LHCN-M2 (cell line): Measurements from ENCODE around the gene GPR153. TPM values are rescaled to one million over a fixed set of nuclear protein-coding genes. Genes with fewer than 3 reads are reported as not detected.

Experiments
- DNase-seq: peaks from one replicate; pipeline ENCODE4 v3.0.0-alpha.2; 2012; ENCODE audit warnings: low read depth
- total RNA-seq: library from RNA; depleted of rRNA; stranded (reverse); fragments of >200 nt; gene quantifications from 2 replicates; pipeline ENCODE4 v1.2.3, GENCODE V29; 2014

Gene GPR153
- total RNA-seq, 1 experiment from 2014 or later = 43.0 TPM

DNA sequence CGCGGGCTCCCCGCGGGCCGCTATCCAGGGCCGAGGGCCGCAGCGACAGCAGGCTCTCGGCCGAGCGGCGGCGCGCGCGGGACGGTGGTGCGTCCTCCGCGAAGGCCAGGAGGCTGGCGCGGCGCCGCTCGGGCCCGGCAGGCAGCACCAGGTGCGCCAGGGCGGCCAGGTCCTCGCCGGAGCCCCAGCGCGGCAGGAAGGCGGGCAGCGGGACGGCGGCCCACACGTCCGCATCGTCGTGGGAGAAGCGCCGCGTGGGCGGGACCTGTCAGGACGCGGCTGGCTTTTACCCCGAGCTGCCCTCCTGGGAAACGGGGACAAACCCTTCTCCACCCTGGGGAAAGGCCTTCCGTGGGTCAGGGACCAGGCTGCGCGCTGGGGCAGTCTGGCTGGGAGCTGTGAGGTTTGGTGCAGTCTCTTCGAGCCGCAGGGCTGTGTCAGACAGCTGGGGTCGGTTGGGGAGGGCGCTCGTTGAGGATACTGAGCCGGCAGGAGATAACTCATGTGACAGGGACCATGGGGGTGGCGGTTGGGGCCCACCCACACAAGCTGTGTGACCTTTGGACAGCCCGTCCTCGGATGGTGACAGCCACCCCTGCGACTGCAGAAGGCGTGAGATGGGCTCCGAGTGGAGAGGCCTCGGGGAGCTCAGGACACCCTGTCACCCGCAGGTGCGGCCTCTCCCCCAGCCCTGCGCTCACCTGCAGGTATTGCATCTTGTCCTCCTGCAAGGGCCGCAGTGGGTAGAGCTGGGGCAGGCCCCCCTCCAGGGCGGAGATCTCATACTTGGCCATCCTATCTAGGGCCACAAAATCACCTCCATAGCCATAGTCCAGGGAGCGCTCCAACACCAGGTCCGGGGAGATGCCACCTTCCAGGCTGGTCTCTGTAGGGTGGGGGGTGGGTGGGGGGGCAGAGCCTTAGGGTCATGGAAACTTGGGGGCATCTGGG, 10.9 kb downstream of the GPR153 start:
- no peak for DNase-seq

DNA sequence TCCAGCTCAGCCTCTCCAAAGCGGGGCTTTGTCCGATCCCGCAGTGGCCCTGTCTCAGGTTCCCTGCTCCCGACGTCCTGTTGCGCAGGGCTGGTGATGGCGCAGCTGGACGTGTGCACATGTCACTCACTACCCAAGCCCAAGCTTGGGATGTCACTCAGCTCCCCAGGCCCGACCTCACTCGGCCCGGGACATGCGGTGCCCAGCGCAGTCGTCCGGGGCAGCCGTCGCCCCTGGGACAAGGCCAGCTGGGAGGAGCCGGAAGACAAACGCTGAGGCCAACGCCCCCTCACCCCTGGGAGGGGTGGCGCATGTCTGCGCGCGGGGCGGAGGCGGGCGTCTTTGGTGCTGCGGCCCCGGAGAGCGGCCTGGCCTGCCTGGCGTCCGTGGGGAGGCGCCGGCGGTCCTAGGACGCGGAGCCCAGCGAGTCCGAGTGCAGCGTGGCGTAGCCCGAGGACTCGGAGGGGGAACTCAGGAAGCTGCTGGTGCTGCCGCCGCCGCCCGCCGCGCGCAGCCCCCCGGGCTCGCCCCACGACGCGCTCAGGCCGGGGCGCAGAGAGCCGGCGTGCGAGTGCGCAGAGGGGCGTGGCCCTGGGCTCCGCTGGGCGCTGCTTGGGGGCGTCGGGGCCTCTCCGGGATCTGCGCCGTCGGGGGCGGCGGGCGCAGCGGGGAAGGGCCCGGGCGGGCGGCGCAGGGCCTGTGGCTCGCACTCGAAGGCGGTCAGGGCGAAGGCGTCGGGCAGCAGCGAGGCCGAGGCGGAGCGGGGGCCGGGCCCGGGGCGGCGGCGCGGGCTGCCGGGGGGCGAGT, 11.8 kb downstream of the GPR153 start:
- no peak for DNase-seq

DNA sequence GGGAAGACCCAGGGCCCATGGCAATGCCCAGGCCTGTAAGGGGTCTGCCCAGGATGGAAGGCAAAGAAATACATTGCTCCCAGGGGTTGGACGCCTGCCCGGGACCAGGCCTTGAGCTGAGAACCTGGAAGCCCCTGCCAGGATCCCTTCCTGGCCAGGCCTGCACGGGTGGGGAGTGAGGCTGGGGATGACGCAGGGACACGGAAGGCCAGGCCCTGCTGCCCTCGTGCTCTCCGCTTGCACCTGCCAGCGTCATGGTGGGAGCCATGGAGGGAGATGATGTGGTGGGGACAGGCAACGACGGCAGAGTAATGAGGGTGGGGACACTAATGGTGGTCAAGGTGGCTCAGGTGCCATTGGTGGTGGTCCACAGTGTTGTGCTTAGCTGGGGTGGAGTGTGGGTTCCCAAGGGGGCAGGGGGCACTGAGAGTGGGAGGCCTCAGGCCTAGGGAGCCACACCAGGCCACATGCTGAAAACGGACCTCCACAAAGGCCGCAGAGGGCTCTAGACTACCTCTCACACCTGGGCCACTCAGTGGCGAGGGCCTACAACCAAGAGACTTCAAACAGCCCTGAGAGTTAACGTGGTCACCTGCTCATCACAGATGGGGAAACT, 12.6 kb downstream of the GPR153 start:
- no peak for DNase-seq

DNA sequence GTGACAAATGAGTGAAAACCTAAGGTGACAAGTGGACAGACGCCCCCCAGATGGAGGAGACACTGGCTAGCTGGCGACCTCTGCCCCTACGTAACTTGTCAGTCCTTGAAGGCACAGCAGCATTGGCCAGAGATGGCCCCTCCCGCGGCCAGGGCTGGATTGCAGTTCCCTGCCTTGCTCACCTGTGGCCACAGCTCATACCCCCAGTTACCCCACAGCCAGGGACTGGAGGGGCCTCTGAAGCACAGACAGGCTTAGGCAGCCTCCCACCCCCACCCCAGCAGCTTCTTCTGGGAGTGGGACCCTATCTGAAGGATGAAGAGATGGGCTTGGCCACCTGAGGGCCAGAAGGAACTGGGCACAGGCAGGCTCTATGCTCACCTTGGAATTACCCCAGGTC, 13.2 kb downstream of the GPR153 start:
- DNase-seq = no peak

DNA sequence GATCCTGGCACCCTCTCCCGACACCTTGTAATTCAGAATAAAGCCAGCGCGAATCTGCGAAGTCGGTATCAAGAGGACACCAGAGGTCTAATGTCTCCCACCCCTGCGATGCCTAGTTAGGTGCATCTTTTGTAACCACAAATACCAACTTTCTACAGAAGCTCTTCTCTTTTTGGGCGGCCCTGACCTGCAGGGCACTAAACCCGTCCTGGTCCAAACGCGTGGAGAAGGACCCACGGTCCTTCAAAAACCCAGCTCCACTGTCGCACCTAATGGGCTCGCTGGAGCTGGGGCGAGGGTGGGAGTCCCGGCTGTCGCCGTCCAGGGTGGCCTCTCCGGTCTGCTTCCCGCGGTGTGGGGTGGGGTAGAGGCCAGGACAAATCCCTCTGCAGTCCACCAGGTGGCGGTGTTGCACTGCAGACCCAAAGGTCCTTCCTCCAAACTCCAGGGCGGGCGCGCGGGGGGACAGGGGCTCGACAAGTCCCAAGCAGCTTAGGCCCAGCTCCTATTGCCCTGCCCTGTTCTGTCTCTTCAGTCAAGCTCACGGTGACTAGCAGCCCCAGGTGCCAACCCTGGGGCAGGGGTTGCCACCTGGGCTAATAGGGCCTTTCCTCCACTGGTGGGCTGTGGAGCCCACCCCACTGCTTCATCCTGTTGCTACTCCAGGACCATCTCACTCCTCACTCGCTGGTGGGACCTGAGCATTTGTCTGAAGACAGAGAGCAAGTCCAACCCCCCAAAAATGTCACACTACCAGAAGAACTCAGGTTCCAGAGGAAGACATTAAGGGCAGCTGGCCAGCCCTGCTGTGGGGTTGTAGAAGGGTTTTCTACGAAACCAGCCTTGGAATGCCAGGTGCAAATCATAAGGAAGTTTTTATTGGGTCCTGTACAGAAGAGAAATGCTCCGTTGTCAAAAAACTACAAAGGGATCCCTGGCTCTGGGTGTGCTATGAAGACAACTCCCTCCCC, 14.1 kb downstream of the GPR153 start:
- DNase-seq = peak; percentile 59

DNA sequence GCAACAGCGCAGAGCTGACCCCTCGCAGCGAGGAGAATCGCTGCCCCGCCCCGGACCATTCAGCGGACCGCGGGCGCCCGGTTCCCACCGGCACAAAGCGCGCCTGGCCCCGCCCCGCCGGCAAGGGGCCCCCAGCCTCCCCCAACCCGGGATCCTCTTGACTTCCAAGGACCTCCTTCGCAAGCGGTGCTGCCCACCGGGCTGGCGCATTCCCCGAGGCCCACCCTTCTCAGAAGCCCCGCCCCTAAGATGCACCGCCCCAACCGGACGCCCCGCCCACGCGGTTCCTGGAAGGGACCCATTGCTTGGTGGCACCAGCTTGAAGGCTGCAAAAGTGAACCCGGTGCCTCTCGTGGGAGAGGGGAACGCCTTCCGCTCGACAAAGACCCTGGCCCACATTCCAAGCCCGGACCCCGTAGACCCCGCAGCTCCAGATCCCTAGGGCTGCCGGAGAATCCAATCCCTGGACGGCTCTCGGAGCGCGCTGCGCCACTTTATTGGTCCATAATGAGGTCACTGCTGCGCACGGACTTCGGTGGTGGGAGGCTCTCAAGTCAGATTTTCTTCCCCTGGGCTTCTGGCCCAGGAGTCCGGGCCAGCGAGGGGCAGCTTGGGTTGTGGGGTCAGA, 14.9 kb downstream of the GPR153 start:
- DNase-seq = peak; percentile 24

DNA sequence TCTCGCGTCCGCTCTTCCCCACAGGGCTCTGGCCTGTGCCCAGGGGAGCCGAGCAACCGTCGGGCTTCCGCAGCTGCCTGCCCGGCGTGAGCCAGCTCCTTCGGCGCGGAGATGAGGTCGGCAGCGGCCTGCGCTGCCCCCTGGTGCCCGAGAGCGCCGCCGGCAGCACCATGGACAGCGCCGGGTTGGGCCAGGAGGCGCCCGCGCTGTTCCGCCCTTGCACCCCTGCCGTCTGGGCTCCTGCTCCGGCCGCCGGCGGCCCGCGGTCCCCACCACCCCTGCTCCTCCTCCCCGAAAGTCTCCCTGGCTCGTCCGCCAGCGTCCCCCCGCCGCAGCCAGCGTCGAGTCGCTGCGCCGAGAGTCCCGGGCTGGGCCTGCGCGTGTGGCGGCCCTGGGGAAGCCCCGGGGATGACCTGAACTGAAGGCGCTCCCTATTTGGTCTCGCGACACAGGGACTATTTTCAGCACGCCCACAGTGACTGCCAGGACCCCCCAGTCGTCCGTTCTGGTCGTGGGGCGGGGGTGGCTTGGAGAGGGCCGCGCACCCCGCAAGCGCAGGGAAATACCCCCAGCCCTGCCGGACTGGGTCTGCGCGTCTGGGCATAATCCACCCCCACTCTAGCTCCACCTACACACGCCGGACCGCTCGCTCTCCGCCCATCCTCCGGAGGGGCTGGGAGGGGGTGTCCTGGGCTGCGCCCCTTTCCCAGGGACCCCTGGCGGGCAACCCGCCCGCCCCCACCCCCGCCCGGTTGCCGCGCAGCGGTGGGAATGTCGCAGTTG, 15.6 kb downstream of the GPR153 start:
- peak; percentile 77 for DNase-seq

DNA sequence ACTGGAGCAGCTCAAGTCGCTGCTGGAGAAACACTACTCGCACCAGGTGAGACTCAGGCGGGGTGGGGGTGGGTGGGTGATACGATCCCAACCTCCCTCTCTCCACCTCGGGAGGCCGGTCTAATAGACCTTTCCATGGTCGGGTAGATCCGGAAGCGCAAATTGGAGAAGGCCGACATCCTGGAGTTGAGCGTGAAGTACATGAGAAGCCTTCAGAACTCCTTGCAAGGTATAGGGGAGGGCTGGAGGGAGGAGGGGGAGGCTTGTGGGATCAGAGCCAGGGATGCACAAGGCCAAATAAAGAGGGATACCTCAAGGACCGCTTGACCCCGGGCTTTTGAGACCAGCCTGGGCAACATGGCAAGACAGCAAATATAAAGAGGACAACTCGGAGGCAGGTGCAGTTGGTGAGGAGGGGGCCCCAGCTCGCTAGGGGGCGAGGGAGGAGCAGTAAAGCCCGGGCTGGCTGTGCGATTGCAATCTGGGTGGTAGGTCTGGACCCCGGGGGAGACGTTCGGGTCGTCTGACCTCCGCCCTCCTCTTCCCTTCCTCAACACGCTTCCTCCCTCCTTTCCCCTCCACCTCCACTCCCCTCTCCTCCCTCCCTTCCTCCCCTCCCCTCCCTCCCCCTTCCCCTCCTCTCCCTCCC, 16.4 kb downstream of the GPR153 start:
- DNase-seq = no peak

DNA sequence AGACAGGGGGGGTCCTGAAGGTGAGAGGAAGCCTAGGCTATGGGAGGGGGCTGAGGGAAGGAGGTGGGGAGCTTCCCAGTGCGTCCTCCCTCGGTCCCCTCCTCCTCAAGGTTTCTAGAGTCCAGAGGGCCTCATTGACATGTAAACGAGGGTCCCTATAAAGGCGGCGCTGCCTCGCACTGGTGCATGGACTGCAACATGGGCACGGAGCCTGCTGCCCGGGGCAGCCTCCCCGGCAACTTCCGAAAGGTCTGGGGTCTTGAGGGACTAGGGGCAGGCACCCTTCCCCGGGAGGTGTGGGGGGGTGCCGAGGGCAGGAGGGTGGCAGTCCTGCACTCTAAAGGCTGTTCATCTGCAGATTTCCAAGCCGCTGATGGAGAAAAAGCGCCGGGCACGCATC, 16.9 kb downstream of the GPR153 start, which contains the start of gene HES3:
Gene HES3 (plus strand): TSS at position 187 of the 400 bp plus-strand sequence. CDS start 187 bp downstream, at position 374.
- DNase-seq = no peak

DNA sequence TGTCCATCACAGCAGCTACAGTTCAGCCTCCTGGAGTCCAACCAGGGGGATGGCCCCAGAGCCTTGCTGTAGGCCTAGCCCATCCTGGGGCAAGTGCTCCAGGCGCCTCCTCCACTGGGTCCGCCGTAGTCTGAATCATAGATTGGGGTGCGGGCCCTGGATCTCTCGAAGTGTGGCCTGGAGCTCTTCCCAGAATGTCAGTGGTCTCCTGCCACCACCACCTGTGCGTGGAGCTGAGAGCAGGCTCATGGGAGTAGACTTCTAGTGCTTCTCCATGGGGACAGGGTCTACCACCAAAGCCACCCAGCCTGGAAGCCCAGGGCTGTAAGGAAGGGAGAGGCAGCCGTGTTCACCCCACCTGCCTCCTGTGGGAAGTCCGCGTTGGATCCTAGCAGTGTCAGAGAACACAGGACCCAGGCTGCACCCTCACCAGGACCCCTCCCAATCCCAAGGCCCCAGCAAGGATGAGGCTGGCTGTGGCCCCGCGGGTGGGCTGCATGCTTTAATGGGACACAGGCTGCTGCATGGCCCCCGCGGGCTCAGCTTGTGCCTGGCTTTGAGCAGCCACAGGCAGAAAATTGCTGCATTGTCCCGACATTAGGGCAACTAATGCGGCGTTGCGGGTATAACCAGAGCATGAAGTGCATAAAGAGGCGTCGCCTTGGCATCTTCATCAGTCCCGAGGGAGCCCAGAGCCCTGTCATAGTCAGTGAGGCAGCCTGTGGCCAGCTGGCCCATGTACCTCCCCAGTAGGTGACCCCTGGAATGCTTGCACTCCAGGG, 17.7 kb downstream of the GPR153 start:
- no peak for DNase-seq

DNA sequence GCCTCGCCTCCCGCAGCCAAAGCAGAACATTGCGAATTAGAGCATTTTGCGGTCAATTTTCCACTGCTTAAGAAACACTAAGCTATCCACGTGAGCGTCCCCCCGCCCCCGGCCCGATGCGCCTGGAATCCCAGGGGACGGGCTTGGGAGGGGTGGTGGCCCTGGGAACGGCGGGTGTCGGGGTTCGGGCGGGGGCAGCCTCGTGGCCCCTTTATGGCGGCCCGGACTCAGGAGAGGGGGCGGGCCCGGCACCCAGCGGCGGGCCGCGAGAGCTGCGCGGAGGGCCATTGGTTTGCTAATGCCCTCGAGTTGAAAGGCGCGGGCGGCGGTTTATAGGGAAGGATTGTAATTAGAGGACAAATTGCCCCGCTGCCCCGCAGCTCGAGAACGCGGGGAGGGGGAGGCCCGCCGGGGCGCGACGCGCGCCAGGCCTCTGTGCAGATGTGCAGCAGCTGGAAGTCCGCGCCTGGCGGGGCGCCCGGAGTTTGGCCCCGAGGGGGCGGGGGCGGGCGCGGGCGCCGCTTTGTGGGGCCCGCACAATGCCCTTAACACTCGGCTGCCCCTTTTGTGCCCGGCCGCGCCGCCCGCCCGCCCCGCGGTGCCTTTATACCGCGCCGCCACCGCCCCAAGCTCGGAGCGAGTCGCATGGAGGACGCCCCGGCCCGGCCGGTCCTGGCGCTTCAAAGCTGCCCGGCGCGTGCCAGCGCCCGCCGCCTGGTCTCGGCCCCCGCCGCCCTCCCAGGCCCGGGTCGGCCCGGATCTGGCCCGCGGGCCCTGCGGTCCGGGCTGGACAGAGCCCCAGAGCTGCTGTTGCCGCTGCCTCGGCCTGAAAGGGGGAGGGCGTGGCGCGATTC, 18.8 kb downstream of the GPR153 start:
- DNase-seq = no peak

DNA sequence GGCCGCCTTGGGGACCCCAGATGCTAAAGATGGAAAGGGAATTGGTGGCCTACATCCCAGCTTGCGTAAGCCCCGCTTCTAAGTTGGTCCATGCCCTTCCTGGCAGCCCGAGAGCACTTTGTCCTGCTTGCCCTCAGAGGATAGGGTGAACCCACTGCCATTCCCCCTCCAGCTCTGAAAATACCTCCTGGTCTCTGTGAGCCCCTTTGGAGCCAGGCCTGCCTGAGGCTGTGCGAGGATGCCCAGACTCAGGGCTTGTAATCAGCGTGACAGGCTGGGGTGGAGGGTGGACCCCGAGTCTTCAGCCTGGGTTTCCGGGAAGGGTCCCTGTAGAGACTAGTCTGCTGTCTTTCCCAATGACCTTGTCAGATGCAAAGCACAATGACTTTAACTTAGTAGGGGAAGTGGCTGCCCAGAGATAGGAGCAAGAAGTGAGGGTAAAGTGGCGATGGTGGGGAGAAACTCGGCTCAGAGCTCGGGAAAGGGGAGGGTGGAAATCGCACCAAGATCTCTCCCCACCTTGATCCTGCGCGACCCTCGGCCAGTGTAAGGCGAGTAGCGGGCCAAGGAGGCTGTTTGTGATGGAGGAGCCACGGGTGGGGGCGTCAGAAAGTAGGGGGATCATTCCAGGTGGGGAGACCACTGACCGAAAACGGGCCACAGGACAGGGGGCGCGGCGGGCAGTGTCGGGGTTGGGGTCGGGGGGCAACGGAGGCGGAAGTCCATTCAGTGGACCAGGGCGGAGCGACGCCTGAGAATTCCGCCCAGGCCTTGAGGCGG, 19.6 kb downstream of the GPR153 start:
- no peak for DNase-seq

DNA sequence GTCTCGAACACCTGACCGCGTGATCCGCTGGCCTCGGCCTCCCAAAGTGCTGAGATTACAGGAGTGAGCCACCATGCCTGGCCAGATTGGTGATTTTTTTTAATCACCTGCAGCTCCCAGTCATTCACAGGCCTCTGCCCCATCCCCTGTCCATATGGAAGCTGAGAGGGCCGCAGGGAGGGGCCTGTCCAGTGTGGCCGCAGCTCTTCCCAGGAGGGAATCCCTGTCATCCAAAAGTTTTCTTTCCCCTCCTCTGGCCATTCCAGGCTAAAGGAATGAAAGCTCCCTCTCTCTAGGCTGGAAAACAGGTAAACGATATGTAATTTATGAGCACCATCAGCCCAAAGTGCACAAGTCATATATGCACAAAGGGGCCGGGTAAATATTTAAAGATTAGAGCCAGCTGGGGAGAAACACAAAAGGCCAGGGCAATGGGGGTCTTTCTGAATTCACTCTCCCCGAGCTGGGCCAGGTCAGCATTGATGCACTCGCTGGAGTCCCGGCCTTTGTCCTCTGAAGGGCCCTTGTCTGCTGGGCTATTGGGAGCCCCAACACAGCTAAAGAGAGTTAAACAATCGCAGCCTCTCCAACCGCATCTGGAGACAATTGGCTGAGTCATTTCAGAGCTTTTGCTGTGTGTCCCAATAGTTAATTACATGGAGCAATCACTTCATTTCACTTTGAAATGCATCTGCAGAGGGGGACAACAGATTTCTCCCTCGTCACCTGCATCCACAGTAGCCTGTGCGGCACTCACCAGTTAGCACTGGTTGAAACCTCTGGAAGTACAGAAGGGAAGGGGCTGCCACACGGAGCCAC, 20.7 kb downstream of the GPR153 start:
- no peak for DNase-seq

DNA sequence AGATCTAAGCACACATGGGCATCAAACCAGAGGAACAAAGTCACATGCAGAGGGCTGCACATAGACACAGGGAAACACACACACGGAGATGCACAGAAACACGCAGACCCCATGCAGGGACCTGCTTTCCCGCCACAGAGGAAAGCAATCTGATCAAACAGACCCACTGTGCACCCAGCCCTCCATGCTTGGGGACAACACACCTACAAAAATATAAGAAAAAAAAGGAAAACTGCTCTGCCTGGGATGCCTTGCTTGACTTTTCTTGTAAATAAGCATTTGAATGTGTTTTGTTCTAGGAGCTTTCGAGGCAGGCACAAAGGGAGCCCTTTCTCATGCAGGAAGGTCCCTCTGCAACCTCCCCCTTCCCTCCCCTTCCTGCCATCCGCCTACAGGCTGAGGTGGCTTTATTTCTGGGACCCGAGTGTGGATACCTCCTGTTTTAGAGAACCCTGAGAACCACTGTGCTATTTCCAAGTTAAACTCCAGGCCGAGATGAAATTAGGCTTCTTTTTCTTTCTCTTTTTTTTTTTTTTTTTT, 21.6 kb downstream of the GPR153 start:
- DNase-seq = no peak

DNA sequence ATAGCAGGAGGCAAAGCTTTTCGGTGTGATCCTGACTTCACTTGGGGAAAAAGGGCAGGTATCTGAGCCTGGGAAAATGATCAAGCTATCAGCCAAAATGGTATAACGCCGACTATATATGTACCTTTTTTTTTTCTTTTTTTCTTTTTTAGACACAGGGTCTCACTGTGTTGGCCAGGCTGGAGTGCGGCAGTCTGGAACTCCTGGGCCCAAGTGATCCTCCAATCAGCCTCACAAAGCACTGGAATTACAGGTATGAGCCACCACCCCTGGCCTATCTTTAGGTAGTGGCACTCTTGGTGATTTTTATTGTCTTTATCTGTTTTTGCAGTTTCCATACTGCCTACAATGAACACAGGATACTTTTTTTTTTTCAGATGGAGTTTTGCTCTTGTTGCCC, 23.8 kb downstream of the GPR153 start:
- no peak for DNase-seq
